ENCODE measurements around the gene UCN3.
"Not testable (repeated sequence)": the region's sequence is repeated elsewhere in the genome, so short reads cannot be mapped to it uniquely, and the experiment has no call there.

The UCN3 gene

DNA sequence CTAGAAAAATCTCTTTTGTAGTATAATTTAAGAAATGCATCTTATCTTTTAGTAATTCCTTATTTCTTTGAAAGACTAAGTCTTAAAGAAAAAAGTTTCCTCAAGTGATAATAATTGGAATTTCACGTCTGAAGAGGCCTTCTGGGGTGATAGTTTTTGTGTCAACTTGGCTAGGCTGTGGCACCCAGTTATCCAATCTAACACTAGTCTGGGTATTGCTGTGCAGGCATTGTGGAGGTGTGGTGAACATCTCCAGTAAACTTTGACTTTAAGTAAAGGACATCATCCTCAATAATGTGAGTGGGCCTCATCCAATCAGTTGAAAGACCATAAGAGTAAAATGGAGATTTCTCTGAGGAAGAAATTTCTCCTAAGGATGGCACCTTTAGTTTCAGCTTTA is 42.2 kb downstream of the UCN3 start:
- Histone ChIP-seq H3K4me1 (ENCODE audit: control insufficient read depth in 1 of 2, insufficient read depth in 1 of 2, low read depth in 1 of 2, low read length in 1 of 2) (peaks cover 0 to under 1% of the 10 kb centered on the region in 2 experiments), H3K27ac (no peak overlapping the region), H3K27me3 (peaks cover 7% of the 10 kb centered on the region), H3K4me3 (ENCODE audit: low read depth in 1 of 2, low read length in 1 of 2) (no peak overlapping the region), H3K9me3 (no peaks in the 10 kb centered on the region), H3K36me3 (no peaks in the 10 kb centered on the region)
- no peak for TF ChIP-seq CTCF (IDR thresholded peaks at IDR 0.05)

DNA sequence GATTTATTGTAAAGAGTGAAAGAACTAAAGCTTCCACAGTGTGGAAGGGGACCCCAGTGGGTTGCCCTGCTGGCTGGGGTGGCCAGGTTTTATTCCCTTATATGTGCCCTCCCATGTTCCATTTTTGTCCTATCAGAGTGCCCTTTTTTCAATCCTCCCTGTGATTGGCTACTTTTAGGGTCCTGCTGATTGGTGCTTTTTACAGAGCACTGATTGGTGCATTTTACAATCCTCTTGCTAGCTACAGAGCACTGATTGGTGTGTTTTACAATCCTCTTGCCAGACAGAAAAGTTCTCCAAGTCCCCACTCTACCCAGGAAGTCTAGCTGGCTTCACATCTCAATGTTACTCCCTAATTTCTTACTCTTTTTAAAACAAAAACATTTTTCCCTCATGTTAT is 46.0 kb downstream of the UCN3 start:
- peaks cover 7 to 12% of the 10 kb centered on the region in 2 experiments for H3K4me1 ChIP-seq (ENCODE audit: control insufficient read depth in 1 of 2, insufficient read depth in 1 of 2, low read depth in 1 of 2, low read length in 1 of 2)
- H3K27me3 ChIP-seq; H3K36me3 ChIP-seq; H3K27ac ChIP-seq; H3K4me3 ChIP-seq (ENCODE audit: low read depth in 1 of 2, low read length in 1 of 2); H3K9me3 ChIP-seq: not testable (repeated sequence)

- H3K27me3 ChIP-seq = peaks cover 7% of the 10 kb centered on the region
- no peaks in the 10 kb centered on the region for H3K36me3 ChIP-seq
- peaks cover 7 to 12% of the 10 kb centered on the region in 2 experiments for H3K4me1 ChIP-seq (ENCODE audit: control insufficient read depth in 1 of 2, insufficient read depth in 1 of 2, low read depth in 1 of 2, low read length in 1 of 2)
- H3K9me3 ChIP-seq = no peaks in the 10 kb centered on the region
- peak overlapping the region; percentile 48 to 69 for H3K4me3 ChIP-seq (ENCODE audit: low read depth in 1 of 2, low read length in 1 of 2)
- no peak overlapping the region for H3K27ac ChIP-seq
- no peak for TF ChIP-seq CTCF (IDR thresholded peaks at IDR 0.05)
Observed at GRCh38 chr10:5411941-5412276, 47.1 kb downstream of the UCN3 start.

DNA sequence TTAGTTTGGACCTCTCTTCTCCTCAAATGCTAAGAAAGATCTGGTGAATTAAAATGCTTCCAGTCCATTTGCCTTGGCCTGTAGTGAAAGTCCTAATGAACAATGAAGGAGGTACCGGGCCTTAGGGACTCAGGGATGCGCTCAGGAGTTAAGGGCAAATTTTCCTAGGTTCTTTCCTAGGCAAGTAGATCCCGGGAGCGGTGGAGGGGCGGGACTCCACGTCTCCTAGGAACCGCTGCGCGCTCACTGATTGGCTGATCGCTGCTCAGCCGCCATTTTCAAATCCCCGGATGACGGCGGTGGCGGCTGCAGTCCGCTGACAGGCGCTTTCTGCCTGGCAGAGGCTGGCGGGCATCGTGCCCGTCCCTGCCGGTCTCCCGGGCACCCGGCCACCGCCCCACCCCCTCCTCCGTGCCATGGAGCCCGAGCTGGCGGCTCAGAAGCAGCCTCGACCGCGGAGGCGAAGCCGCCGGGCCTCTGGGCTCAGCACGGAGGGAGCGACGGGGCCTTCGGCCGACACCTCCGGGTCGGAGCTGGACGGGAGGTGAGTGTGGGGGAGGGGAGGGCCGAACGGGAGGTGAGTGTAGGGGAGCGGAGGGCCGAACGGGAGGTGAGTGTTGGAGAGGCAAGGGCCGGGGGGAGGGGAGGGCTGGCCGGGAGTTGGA is 47.6 kb downstream of the UCN3 start, which contains the start of gene NET1:
NET1 (plus strand) TSS at position 281 of the 665 bp plus-strand sequence; CDS start at position 417, 136 bp downstream.
- peaks cover 7 to 12% of the 10 kb centered on the region in 2 experiments for H3K4me1 ChIP-seq (ENCODE audit: control insufficient read depth in 1 of 2, insufficient read depth in 1 of 2, low read depth in 1 of 2, low read length in 1 of 2)
- TF ChIP-seq CTCF (IDR thresholded peaks at IDR 0.05) = no peak
- no peaks in the 10 kb centered on the region for H3K9me3 ChIP-seq
- H3K27me3 ChIP-seq = peaks cover 7% of the 10 kb centered on the region
- H3K36me3 ChIP-seq = no peaks in the 10 kb centered on the region
- H3K4me3 ChIP-seq (ENCODE audit: low read depth in 1 of 2, low read length in 1 of 2) = peak within 1 kb of the TSS; percentile 48 to 69
- H3K27ac ChIP-seq = no peak within 1 kb of the TSS

- TF ChIP-seq CTCF (IDR thresholded peaks at IDR 0.05) = no peak
- Histone ChIP-seq H3K4me3 (ENCODE audit: low read depth in 1 of 2, low read length in 1 of 2) (peak overlapping the region; percentile 48 to 69), H3K27me3 (peaks cover 7% of the 10 kb centered on the region), H3K36me3 (no peaks in the 10 kb centered on the region), H3K27ac (no peak overlapping the region), H3K9me3 (no peaks in the 10 kb centered on the region), H3K4me1 (ENCODE audit: control insufficient read depth in 1 of 2, insufficient read depth in 1 of 2, low read depth in 1 of 2, low read length in 1 of 2) (peaks cover 7 to 12% of the 10 kb centered on the region in 2 experiments)
Observed at GRCh38 chr10:5413012-5413938, 48.5 kb downstream of the UCN3 start.

- Histone ChIP-seq H3K4me1 (ENCODE audit: control insufficient read depth in 1 of 2, insufficient read depth in 1 of 2, low read depth in 1 of 2, low read length in 1 of 2) (peaks cover 7 to 10% of the 10 kb centered on the region in 2 experiments), H3K9me3 (no peaks in the 10 kb centered on the region)
- TF ChIP-seq CTCF (IDR thresholded peaks at IDR 0.05) = no peak
Observed at GRCh38 chr10:5416981-5417380, 52.2 kb downstream of the UCN3 start.

More at GRCh38 chr10:5416981-5417380, 52.2 kb downstream of the UCN3 start:
- H3K27ac ChIP-seq = no peak overlapping the region
- no peak overlapping the region for H3K4me3 ChIP-seq (ENCODE audit: low read depth in 1 of 2, low read length in 1 of 2)
- H3K27me3 ChIP-seq = no peaks in the 10 kb centered on the region
- no peaks in the 10 kb centered on the region for H3K36me3 ChIP-seq
